ENCODE results near the gene SV2B. TPM values are rescaled to one million over a fixed set of nuclear protein-coding genes. Genes with fewer than 3 reads are reported as not detected.

SV2B gene
- polyA plus RNA-seq, 4 donors: 0.25 to 2.0 TPM; not detected in 2

GRCh38 chr15:91098451-91098850 is 1.6 kb upstream of the SV2B start:
- H3K9me3 ChIP-seq (ENCODE audit: control insufficient read depth in 2 of 2, insufficient read depth in 1 of 2, low read depth in 1 of 2, low read length in 1 of 2): no peaks in the 10 kb centered on the region
- H3K4me3 ChIP-seq (ENCODE audit: low read depth in 1 of 3, low read length in 3 of 3): no peak overlapping the region
- FAIRE-seq (no peak), DNase-seq (no peak)
- no peaks in the 10 kb centered on the region for H3K36me3 ChIP-seq (ENCODE audit: control insufficient read depth in 3 of 3, insufficient read depth in 2 of 3, low read depth in 1 of 3, low read length in 3 of 3)
- H3K27ac ChIP-seq (ENCODE audit: low read depth in 1 of 3, low read length in 2 of 3): no peak overlapping the region
- WGBS, 3 donors: 90 to 94% (median 91%) methylated on average over 6 of the region's 6 CpGs
- peaks cover 0 to 3% (median 0%) of the 10 kb centered on the region in 3 donors for H3K4me1 ChIP-seq (ENCODE audit: control insufficient read depth in 3 of 3, insufficient read depth in 2 of 3, low read depth in 1 of 3, low read length in 2 of 3)
- peaks cover 0 to 40% (median 22%) of the 10 kb centered on the region in 3 donors for H3K27me3 ChIP-seq (ENCODE audit: control insufficient read depth in 3 of 3, insufficient read depth in 3 of 3, low read length in 3 of 3)

GRCh38 chr15:91099616-91099994 is 452 bp upstream of the SV2B start:
- Histone ChIP-seq H3K4me3 (ENCODE audit: low read depth in 1 of 3, low read length in 3 of 3) (peak overlapping the region in 2 of 3 donors; percentile 15 to 45), H3K27ac (ENCODE audit: low read depth in 1 of 3, low read length in 2 of 3) (no peak overlapping the region), H3K27me3 (ENCODE audit: control insufficient read depth in 3 of 3, insufficient read depth in 3 of 3, low read length in 3 of 3) (peaks cover 0 to 45% (median 26%) of the 10 kb centered on the region in 3 donors), H3K9me3 (ENCODE audit: control insufficient read depth in 2 of 2, insufficient read depth in 1 of 2, low read depth in 1 of 2, low read length in 1 of 2) (no peaks in the 10 kb centered on the region), H3K4me1 (ENCODE audit: control insufficient read depth in 3 of 3, insufficient read depth in 2 of 3, low read depth in 1 of 3, low read length in 2 of 3) (peaks cover 0 to 3% (median 0%) of the 10 kb centered on the region in 3 donors), H3K36me3 (ENCODE audit: control insufficient read depth in 3 of 3, insufficient read depth in 2 of 3, low read depth in 1 of 3, low read length in 3 of 3) (no peaks in the 10 kb centered on the region)
- DNase-seq (peak; percentile 2 to 41), FAIRE-seq (no peak)
- 0 to 3% (median 3%) methylated on average over 22 of the region's 22 CpGs for WGBS, 3 donors

- no peak for FAIRE-seq
- H3K27me3 ChIP-seq (ENCODE audit: control insufficient read depth in 3 of 3, insufficient read depth in 3 of 3, low read length in 3 of 3): peaks cover 0 to 45% (median 26%) of the 10 kb centered on the region in 3 donors
These were observed 954 bp downstream of the SV2B start for GRCh38 chr15:91100814-91101607.

GRCh38 chr15:91101608-91101920 is 1.5 kb downstream of the SV2B start:
- FAIRE-seq (no peak), DNase-seq (no peak)
- peaks cover 0 to 3% (median 0%) of the 10 kb centered on the region in 3 donors for H3K4me1 ChIP-seq (ENCODE audit: control insufficient read depth in 3 of 3, insufficient read depth in 2 of 3, low read depth in 1 of 3, low read length in 2 of 3)
- WGBS, 3 donors: 68 to 79% (median 76%) methylated on average over 5 of the region's 5 CpGs
- no peaks in the 10 kb centered on the region for H3K9me3 ChIP-seq (ENCODE audit: control insufficient read depth in 2 of 2, insufficient read depth in 1 of 2, low read depth in 1 of 2, low read length in 1 of 2)
- H3K4me3 ChIP-seq (ENCODE audit: low read depth in 1 of 3, low read length in 3 of 3): no peak overlapping the region
- H3K27me3 ChIP-seq (ENCODE audit: control insufficient read depth in 3 of 3, insufficient read depth in 3 of 3, low read length in 3 of 3): peaks cover 0 to 45% (median 26%) of the 10 kb centered on the region in 3 donors
- no peaks in the 10 kb centered on the region for H3K36me3 ChIP-seq (ENCODE audit: control insufficient read depth in 3 of 3, insufficient read depth in 2 of 3, low read depth in 1 of 3, low read length in 3 of 3)
- H3K27ac ChIP-seq (ENCODE audit: low read depth in 1 of 3, low read length in 2 of 3): no peak overlapping the region

More at GRCh38 chr15:91100814-91101607, 954 bp downstream of the SV2B start:
- Histone ChIP-seq H3K9me3 (ENCODE audit: control insufficient read depth in 2 of 2, insufficient read depth in 1 of 2, low read depth in 1 of 2, low read length in 1 of 2) (no peaks in the 10 kb centered on the region), H3K4me3 (ENCODE audit: low read depth in 1 of 3, low read length in 3 of 3) (peak overlapping the region in 1 of 3 donors; percentile 39), H3K27ac (ENCODE audit: low read depth in 1 of 3, low read length in 2 of 3) (no peak overlapping the region), H3K36me3 (ENCODE audit: control insufficient read depth in 3 of 3, insufficient read depth in 2 of 3, low read depth in 1 of 3, low read length in 3 of 3) (no peaks in the 10 kb centered on the region), H3K4me1 (ENCODE audit: control insufficient read depth in 3 of 3, insufficient read depth in 2 of 3, low read depth in 1 of 3, low read length in 2 of 3) (peaks cover 0 to 3% (median 0%) of the 10 kb centered on the region in 3 donors)
- DNase-seq: peak in 1 of 2 donors; percentile 1
- 5 to 13% (median 10%) methylated on average over 18 of the region's 18 CpGs for WGBS, 3 donors

- Histone ChIP-seq H3K4me3 (ENCODE audit: low read depth in 1 of 3, low read length in 3 of 3) (no peak overlapping the region), H3K4me1 (ENCODE audit: control insufficient read depth in 3 of 3, insufficient read depth in 2 of 3, low read depth in 1 of 3, low read length in 2 of 3) (peaks cover 0 to 3% (median 0%) of the 10 kb centered on the region in 3 donors), H3K9me3 (ENCODE audit: control insufficient read depth in 2 of 2, insufficient read depth in 1 of 2, low read depth in 1 of 2, low read length in 1 of 2) (no peaks in the 10 kb centered on the region), H3K27ac (ENCODE audit: low read depth in 1 of 3, low read length in 2 of 3) (no peak overlapping the region), H3K36me3 (ENCODE audit: control insufficient read depth in 3 of 3, insufficient read depth in 2 of 3, low read depth in 1 of 3, low read length in 3 of 3) (no peaks in the 10 kb centered on the region), H3K27me3 (ENCODE audit: control insufficient read depth in 3 of 3, insufficient read depth in 3 of 3, low read length in 3 of 3) (peaks cover 0 to 45% (median 26%) of the 10 kb centered on the region in 3 donors)
- WGBS, 3 donors: 36 to 40% (median 36%) methylated on average over 6 of the region's 6 CpGs
- FAIRE-seq (no peak), DNase-seq (no peak)
These were observed 2.7 kb downstream of the SV2B start for GRCh38 chr15:91102546-91103330.

- H3K27me3 ChIP-seq (ENCODE audit: control insufficient read depth in 3 of 3, insufficient read depth in 3 of 3, low read length in 3 of 3): peaks cover 0 to 34% (median 17%) of the 10 kb centered on the region in 3 donors
- peaks cover 0 to 3% (median 0%) of the 10 kb centered on the region in 3 donors for H3K4me1 ChIP-seq (ENCODE audit: control insufficient read depth in 3 of 3, insufficient read depth in 2 of 3, low read depth in 1 of 3, low read length in 2 of 3)
- 70 to 82% (median 81%) methylated on average over 1 of the region's 1 CpG for WGBS, 3 donors
- no peaks in the 10 kb centered on the region for H3K36me3 ChIP-seq (ENCODE audit: control insufficient read depth in 3 of 3, insufficient read depth in 2 of 3, low read depth in 1 of 3, low read length in 3 of 3)
- H3K27ac ChIP-seq (ENCODE audit: low read depth in 1 of 3, low read length in 2 of 3): no peak overlapping the region
- no peaks in the 10 kb centered on the region for H3K9me3 ChIP-seq (ENCODE audit: control insufficient read depth in 2 of 2, insufficient read depth in 1 of 2, low read depth in 1 of 2, low read length in 1 of 2)
- DNase-seq (no peak), FAIRE-seq (no peak)
- no peak overlapping the region for H3K4me3 ChIP-seq (ENCODE audit: low read depth in 1 of 3, low read length in 3 of 3)
These were observed 4.1 kb downstream of the SV2B start for GRCh38 chr15:91104111-91104510.

- FAIRE-seq (no peak), DNase-seq (no peak)
- no peak overlapping the region for H3K27ac ChIP-seq (ENCODE audit: low read depth in 1 of 3, low read length in 2 of 3)
- H3K9me3 ChIP-seq (ENCODE audit: control insufficient read depth in 2 of 2, insufficient read depth in 1 of 2, low read depth in 1 of 2, low read length in 1 of 2): no peaks in the 10 kb centered on the region
- 64 to 75% (median 69%) methylated on average over 4 of the region's 4 CpGs for WGBS, 3 donors
- H3K36me3 ChIP-seq (ENCODE audit: control insufficient read depth in 3 of 3, insufficient read depth in 2 of 3, low read depth in 1 of 3, low read length in 3 of 3): no peaks in the 10 kb centered on the region
- H3K4me3 ChIP-seq (ENCODE audit: low read depth in 1 of 3, low read length in 3 of 3): no peak overlapping the region
- H3K27me3 ChIP-seq (ENCODE audit: control insufficient read depth in 3 of 3, insufficient read depth in 3 of 3, low read length in 3 of 3): peaks cover 0 to 5% (median 4%) of the 10 kb centered on the region in 3 donors
- no peaks in the 10 kb centered on the region for H3K4me1 ChIP-seq (ENCODE audit: control insufficient read depth in 3 of 3, insufficient read depth in 2 of 3, low read depth in 1 of 3, low read length in 2 of 3)
These were observed 8.4 kb downstream of the SV2B start for GRCh38 chr15:91108421-91108820.

GRCh38 chr15:91109885-91110284 is 9.8 kb downstream of the SV2B start:
- no peaks in the 10 kb centered on the region for H3K4me1 ChIP-seq (ENCODE audit: control insufficient read depth in 3 of 3, insufficient read depth in 2 of 3, low read depth in 1 of 3, low read length in 2 of 3)
- WGBS, 3 donors: 67 to 81% (median 68%) methylated on average over 6 of the region's 6 CpGs
- H3K4me3 ChIP-seq (ENCODE audit: low read depth in 1 of 3, low read length in 3 of 3): no peak overlapping the region
- no peaks in the 10 kb centered on the region for H3K36me3 ChIP-seq (ENCODE audit: control insufficient read depth in 3 of 3, insufficient read depth in 2 of 3, low read depth in 1 of 3, low read length in 3 of 3)
- peaks cover 0 to 3% (median 0%) of the 10 kb centered on the region in 3 donors for H3K27me3 ChIP-seq (ENCODE audit: control insufficient read depth in 3 of 3, insufficient read depth in 3 of 3, low read length in 3 of 3)
- no peak for FAIRE-seq
- H3K9me3 ChIP-seq (ENCODE audit: control insufficient read depth in 2 of 2, insufficient read depth in 1 of 2, low read depth in 1 of 2, low read length in 1 of 2): no peaks in the 10 kb centered on the region
- no peak for DNase-seq
- H3K27ac ChIP-seq (ENCODE audit: low read depth in 1 of 3, low read length in 2 of 3): no peak overlapping the region

All from small intestine (tissue), 7 donors.